HTERT RPE-1 (cell line): ENCODE results near the gene PDCL3.

Experiments
- in situ Hi-C: fragments of 300-500 bp; cut with MboI; formaldehyde crosslinking; loops from 4 replicates; pipeline ENCODE4 v1.14.3; 2020; ENCODE audit warnings: low sequenced_read_pairs

The PDCL3 gene

DNA sequence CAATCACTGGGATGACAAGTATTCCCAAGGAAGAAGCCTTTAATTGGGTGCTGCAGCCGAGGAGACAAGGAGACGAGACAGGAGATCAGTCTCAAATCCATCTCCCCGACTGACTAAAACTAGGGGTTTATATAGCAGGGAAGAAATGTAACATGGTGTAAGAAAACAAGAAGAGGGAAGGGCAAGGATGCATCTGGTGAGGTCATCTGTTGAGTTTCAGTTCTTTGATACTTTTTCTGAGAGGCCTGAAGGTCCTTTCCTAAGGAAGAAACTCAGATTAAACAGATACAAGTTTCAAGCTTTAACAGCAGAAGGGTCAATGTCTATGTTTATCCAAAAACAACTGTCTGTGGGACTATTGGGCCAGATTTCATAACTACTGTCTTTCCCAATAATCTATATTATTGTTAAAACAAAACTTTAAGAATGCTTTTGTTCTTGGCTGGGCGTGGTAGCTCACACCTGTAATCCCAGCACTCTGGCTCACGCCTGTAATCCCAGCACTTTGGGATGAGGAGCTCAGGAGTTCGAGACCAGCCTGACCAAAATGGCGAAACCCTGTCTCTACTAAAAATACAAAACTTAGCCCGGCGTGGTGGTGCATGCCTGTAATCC, 2.5 kb upstream of the PDCL3 start:
- in situ Hi-C loops, result no loop called here

DNA sequence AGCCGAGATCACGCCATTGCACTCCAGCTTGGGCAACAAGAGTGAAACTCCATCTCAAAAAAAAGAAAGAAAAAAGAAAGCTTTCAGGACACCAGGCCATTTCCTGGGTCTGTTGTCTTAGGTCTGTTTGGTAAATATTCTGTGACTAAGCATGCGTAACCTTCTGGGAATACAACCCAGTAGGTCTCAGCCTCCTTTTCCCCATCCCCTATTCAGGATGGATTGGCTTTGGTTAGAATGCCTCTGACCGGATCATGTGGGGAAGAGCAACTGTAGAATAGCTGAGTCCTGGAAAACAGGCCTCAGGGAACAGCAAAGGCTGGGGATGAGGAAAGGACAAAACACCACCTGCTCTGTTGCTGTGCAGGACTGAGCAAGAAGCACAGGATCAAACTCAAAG, 1.6 kb upstream of the PDCL3 start:
- in situ Hi-C loops, result no loop called here

DNA sequence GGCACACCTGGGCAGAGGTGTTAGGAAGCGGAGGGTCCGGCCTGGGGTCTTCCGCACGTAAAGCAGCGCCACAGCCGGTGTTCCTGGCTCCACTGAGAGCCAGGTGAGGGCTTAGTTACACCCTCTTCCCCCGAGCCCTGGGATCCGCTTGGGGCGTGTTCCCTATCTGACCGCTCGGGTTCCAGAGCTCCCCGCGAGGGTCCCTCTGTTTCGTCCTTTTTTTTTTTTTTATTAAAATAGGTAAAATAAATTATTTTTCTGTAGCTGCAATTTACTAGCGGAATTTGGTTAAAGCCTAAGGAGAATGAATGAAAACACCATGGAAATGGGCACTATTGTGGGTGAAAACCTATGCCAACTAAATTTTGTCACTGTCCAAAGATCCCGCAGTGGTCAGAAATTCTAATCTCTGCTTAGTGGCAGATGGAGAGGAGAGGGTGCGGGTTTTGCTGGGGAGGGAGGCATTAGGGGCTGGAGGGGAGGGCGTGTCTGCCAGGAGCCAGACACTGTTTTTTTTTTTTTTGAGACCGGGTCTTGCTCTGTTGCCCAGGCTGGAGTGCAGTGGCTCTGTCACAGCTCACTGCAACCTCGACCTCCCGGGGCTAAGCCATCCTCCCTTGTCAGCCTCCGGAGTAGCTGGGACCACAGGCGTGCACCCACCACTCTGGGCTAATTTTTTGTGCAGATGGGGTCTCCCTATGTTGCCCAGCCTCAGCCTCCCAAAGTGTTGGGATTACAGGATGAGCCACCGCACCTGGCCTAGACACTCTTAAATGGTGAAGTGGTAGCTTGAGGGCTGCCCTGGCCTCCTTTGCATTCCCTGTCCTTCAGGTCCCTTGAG, 834 bp downstream of the PDCL3 start:
- in situ Hi-C loops, result no loop called here

DNA sequence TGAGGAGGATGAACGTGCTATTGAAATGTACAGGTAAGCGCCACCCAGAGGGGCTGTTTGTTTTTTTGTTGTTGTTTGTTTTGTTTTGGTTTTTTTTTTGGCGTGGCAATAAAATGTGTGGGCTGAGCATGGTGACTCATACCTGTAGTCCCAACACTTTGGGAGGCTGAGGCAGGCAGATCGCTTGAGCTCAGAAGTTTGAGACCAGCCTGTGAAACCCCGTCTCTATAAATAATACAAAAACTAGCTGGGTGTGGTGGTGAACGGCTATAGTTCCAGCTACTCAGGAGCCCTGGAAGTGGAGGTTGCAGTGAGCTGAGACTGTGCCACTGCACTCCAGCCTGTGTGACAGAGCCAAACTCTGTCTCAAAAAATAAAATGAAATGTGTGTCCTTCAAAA, 6.2 kb downstream of the PDCL3 start:
- in situ Hi-C loops, result no loop called here

DNA sequence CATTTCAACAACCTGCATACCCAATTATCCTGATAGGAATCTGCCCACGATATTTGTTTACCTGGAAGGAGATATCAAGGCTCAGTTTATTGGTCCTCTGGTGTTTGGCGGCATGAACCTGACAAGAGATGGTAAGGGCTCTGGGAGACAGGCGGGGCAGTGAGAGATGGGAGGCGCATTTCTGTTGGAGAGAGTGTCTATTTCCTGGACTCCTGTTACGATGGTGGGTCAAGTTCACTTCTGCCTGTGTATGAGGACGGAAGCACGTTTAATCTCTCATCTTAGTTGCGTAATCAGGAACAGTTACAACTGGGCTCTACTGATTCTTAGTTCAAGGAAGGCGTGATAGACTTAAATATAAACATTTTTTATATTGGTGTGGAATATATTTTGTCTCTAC, 8.9 kb downstream of the PDCL3 start:
- in situ Hi-C loops, result no loop called here

DNA sequence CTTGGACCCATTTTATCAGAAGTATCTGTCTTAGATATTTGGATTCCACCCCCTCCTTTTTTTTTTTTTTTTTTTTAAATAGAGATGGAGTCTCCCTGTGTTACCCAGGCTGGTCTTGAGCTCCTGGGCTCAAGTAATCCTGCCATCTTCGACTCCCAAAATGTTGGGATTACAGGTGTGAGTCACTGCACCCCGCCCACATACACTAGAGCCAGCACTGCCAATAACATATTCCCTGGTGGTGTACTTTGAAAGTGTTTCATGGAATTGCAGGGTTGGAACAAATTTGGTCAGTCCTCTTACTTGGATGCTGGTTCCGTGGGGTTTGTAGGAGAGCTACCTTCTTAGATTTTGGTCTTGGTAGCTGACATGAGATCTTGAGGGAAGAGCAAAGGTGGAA, 15.0 kb downstream of the PDCL3 start:
- in situ Hi-C loops, result no loop called here

DNA sequence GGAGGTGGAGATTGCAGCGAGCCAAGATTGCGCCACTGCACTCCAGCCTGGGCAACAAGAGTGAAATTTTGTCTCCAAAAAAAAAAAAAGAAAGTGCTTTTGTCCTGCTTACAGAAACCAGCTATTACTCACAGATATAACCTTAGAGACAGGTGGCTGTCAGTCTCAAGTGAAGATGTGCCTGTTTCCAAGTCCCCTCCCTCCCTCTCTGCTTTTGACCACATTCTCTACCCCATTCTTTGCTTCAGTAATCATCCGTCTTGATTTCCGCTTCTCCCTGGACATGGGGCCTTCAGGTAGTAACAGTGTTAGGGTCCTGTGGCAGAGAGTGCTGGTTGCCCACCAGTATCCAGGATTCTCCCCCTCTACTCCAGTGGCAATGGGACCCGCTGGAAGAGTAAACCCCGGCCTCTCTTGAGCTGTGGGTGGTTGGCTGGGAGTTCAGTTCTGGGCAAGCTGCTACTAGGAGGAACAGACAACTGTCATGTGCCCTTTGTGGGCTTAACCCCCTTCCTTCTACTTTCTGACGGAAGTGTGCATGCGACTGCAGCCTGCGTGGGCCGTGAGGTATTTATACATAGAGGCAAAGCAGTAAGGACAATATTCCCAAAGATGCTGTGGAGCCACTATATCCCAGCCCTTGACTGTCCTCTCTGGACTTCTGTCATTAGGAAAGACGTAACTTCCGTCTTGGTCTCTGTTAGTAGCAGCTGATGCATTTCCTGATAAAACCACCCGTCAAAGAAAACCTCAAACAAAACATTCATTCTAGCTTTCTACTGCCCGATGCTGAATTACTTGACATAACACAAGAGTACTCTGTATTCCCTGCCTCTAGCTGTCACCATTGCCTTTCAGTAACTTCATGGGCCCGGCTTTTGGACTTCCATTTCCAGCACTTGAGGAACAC, 17.8 kb downstream of the PDCL3 start:
- in situ Hi-C loops, result no loop called here

DNA sequence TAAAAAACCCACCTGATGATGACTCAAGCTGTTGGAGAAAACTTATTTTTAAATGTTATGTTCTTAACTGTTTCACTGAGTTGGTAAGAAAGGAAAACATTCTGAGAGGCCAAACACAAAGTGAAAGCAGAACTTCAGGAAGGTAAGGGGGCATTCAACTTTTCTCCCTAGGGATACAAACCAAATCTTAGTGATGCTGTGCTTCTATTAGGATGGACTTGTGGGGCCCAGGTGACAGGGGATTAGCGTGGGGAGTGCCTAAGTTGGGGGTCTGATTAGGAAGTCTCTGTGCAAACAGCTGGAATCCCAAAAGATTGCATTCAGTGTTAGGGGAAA, 18.5 kb downstream of the PDCL3 start:
- in situ Hi-C loops, result no loop called here

DNA sequence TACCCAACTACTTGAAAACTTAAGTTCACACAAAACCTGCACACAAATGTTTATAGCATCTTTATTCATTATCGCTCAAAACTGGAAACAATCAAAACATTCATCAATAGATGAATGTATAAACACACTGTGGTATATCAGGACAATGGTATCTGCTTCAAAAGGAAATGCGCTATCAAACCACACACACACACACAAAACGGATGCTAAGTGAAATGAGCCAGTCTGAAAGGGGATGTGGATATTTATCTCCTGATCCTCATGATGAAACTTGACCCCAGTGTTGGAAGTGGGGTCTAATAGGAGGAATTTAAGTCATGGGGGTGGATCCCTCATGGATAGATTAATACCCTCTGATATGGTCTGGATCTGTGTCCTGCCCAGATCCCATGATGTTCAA, 22.0 kb downstream of the PDCL3 start:
- in situ Hi-C loops, result no loop called here

DNA sequence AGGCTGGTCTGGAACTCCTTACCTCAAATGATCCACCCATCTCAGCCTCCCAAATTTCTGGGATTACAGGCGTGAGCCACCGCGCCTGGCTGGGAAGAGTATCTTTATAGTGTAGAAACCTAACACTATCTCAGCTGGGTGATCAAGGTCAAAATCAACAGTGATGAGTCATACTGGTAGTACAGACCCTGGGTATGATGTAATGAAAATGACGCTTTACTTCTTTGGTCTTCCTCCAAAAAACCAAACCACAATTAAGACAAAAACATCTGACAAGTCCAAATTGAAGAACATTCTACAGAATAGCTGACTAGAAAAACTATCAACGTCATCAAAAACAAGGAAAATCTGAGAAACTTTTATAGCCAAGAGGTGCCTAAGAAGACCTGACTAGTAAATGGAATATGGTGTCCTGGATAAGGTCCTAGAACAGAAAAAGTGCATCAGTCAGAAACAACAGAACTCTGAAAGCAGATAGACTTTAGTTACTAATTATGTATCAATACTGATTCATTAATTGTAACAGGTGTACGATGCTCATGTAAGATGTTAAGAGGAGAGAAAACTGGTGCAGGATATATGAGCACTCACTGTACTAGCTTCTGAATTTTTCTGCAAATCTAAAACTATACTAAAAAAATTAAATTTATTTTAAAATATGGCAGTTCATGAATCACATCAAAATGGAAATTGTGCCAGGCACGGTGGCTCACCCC, 25.4 kb downstream of the PDCL3 start:
- in situ Hi-C loops, result no loop called here

DNA sequence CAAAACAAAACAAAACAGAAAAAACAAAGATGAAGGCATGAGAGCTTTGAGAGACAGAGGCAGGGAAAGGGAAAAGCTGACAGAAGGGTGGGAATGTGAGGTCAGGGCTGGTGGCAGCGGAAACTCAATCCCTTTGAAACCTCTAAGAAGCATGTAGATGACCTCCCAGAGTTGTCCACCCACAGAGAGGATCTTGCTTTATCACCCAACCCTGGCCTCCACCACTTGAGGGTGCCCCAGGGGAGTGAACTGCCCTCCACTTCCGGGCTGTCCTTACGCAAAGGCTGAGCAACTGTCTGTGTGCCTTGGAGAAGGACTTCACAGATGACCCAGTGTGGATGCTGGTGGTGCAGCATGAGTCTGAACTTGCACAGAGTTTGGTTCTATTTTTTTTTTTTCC, 26.7 kb downstream of the PDCL3 start:
- in situ Hi-C loops, result no loop called here

DNA sequence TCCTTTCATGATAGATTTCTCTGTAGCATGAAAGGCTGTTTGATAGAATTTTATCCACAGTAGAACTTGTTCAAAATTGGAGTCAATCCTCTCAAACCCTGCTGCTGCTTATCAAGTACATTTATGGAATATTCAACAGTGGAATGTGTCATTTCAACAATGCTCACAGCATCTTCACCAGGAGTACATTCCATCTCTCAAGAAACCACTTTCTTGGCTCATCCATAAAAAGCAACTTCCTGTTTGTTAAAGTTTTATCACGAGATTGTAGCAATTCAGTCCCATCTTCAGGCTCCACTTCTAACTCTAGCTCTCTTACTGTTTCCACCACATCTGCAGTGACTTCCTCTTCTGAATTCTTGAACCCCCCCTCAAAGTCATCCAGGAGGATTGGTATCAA, 29.4 kb downstream of the PDCL3 start:
- in situ Hi-C loops, result no loop called here

DNA sequence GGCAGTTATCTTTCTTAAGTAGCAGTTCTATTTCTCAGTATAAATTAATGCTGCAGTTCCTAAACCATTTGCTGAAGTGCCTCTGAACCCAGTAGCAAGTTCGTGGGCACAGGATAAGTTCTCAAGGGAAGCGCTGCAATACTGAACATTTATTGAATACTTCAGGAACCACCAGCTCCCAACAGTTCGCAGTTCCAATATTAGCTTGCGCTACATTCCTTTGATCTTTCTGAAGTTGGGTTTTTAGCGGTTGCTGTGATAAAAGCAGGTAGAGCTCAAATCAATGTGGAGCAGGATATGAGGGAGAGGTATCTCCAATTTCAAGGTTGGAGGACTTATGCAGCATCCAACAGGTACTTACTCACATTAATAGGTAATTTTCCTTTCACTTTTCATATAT, 33.7 kb downstream of the PDCL3 start:
- in situ Hi-C loops, result no loop called here

DNA sequence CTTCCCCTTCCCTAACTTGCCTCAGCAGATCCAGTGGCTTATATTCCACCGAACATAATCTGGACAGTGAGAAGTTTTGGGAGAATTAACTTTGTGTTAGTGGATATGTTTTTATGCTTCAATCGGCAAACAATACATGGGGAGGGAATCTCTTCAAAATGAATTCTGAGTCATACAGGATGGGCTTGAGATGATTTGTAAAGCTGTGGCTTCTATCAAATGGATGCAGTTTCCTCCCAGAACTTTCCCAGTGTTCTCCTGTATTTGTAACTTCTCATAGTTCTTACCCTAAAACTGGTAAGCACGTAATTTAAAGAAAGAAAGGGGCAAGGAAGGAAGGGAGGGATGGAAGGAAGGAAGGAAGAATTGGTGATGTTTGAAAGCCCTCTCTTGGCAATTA, 36.8 kb downstream of the PDCL3 start:
- in situ Hi-C loops, result no loop called here

DNA sequence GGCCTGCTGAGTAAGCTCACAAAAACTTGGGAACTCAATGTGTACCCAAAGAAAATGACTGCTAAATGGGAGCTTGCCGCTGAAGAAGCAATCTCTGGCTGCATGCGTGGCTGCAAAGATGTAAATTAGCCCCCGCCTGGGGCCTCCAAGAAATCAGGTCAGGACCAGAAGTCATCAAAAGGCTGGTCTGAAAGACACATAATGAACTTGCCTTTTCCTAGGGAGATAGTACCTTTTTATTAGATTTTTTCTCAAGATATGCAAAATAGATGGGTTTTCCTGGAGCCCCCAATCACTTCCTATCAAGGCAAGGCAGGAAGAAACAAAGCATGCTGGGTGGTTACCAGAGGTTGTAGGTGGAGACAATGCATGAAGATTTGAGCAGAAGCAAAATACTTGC, 38.9 kb downstream of the PDCL3 start:
- in situ Hi-C loops, result no loop called here

DNA sequence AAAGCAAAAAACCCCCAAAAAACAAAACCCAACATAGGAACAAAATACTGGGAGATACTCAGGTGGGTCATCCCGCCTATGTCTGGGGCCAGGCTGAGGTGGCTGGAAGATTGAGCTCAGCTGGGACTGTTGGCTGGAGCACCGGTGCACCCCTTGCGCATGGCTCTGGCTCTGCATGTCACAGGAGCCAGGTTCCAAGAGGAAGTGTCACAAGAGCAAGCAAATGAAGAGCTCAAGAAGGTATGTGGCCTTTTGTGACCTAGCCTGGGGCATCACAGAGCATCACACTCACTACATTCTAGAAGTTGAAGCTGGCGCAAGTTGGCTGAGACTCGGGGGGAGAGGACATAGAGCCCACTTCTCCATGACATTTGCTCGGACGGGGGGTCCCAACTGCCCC, 40.6 kb downstream of the PDCL3 start:
- in situ Hi-C loops, result no loop called here

DNA sequence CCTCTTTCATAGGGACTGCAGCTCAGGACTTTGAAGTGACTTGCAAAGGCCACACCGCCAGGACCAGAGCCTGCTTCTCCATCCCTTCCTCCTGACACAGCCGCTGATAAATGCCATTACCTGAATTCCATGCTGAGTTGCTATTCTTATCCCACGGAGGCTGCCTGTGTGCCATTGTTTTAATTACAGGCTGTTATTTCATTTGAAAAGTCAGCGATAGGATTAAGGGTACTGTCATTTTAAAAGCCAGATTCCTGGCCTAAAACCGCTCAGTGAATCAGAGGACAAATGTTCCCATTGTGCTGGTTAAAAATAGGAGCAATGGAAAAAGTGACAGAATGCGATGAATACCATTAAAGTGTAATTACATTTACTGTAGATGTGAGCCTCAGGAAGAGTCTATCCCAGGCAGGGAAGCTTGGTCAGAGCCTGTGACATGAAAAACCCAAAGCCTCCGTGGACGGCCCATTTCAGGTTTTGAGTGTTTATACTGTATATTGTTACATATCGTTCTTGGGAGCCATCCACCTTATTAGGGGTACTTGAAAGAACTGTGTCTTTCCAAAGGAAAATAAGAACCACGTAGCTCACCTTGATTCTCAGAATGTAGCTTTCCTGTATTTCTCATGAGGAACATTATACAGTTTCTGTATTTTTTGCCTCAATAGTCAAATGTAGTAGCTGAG, 41.3 kb downstream of the PDCL3 start:
- in situ Hi-C loops, result no loop called here

DNA sequence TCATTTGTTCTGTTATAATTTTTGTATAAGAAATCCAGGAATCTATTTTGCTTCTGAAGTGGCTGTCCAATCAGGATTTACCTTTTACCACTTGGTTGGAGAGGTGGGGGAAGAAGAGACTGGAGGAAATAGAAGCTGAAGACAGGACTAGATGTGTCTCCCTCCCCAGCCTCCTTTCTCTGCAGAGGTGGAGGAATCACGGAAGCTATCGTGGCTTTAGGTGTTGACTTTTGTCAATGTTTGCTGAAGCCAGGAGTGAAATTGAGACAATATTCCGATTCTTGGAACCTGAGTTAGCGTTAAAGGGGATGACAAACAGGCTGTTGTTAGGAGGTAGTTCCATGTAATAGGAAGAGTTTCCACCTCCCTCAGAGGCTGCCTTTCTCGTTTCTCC, 43.5 kb downstream of the PDCL3 start:
- in situ Hi-C loops, result no loop called here

DNA sequence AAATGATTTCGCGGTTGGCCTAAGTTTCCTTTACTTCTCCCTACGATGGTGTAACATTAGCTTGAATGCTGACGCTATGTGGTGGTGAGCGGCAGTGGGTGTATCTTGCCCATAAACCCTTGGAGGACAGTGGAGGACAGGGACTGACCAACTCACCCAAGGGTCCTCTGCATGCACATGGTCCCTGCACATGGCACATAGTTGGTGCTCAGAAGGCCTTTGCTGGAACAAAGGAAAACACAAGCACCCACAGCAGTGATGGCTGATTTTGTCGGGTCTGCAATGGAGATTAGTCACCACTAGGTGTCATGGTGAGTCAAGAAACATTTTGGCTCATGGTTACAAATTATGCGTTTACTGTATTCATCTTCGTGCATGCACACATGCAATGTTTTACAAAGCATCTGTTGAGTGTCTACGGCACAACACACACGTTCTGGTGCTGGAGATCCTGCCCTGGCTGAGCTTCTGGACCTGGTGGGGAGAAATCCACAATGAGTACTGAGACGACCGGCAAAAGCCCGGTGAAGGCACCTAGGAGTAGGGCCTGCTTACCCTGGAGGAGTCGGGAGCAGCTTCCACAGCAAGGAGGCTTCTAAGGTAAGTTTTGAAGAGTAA, 44.0 kb downstream of the PDCL3 start:
- in situ Hi-C loops, result no loop called here

DNA sequence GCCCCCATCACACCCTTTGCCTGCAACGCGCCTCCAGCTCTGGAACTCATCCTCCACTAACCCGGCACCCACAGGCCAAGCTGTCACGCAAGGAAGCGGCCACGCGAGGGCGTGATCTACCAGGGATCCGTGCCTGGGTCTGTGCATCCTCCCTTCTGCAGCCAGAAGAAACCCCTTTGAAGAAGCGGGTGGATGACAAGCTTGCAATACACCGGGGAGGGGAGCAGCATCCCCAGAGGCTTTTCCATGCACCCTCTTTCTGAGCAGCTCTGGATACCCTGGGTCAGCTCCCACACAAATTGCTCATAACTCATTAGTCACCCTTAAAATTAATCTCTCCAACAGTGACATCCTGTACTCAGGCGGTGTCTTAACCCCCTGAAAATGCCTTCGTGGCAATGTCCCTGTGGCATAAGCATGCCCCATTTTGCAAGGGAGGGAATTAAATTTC, 47.6 kb downstream of the PDCL3 start:
- in situ Hi-C loops, result no loop called here
